CD14-positive monocyte (primary cell): Measurements from ENCODE around the gene TREM2. TPM values are rescaled to one million over a fixed set of nuclear protein-coding genes. Genes with fewer than 3 reads are reported as not detected.

Source experiments
- DNase-seq, 3 donors: peaks; one replicate each; pipeline ENCODE4 v3.0.0-alpha.2; 2011 to 2022
- H2AFZ ChIP-seq: 2 replicates; pipeline ENCODE4 v1.6.0; 2012; ENCODE audit warnings: mild to moderate bottlenecking, low read depth, low read length, inconsistent platforms; ENCODE audit not compliant: insufficient read depth, poor library complexity, severe bottlenecking
- H3K27ac ChIP-seq, 2 donors: 1 replicate in 1 of 2; 2 replicates in 1 of 2; pipeline ENCODE4 v1.5.1; 2012 to 2013; ENCODE audit warnings: low read length in 2 of 2, control low read depth in 1 of 2, inconsistent platforms in 1 of 2, low read depth in 1 of 2, mild to moderate bottlenecking in 1 of 2
- H3K27me3 ChIP-seq, 2 donors: one replicate each; pipeline versions ENCODE4 v1.6.0 to v1.6.1; 2011 to 2013; ENCODE audit warnings: low read length in 2 of 2; ENCODE audit not compliant: control insufficient read depth in 2 of 2, insufficient read depth in 2 of 2
- H3K36me3 ChIP-seq, 2 donors: replicated peaks in 1 of 2; 1 replicate in 1 of 2; 2 replicates in 1 of 2; pipeline versions ENCODE4 v1.5.1 to v1.6.1; 2012 to 2013; ENCODE audit warnings: low read length in 2 of 2, control low read depth in 1 of 2, inconsistent platforms in 1 of 2, mild to moderate bottlenecking in 1 of 2; ENCODE audit not compliant: insufficient read depth in 2 of 2, control insufficient read depth in 1 of 2
- H3K4me1 ChIP-seq, 2 donors: 1 replicate in 1 of 2; 2 replicates in 1 of 2; pipeline versions ENCODE4 v1.5.1 to v1.6.1; 2012 to 2013; ENCODE audit warnings: low read length in 2 of 2, control low read depth in 1 of 2, inconsistent platforms in 1 of 2, mild to moderate bottlenecking in 1 of 2, moderate library complexity in 1 of 2; ENCODE audit not compliant: insufficient read depth in 2 of 2, control insufficient read depth in 1 of 2
- H3K4me2 ChIP-seq: replicated peaks from 2 replicates; pipeline ENCODE3; 2012; ENCODE audit warnings: low read length, moderate library complexity, mild to moderate bottlenecking; ENCODE audit not compliant: poor library complexity, severe bottlenecking; ENCODE audit errors: extremely low read depth
- H3K4me3 ChIP-seq, 3 experiments: fragments of 200-600 bp in 1 of 3; sonication (generic) in 1 of 3; replicated peaks in 1 of 3; 1 replicate in 2 of 3; 2 replicates in 1 of 3; pipeline ENCODE4 v1.5.1; 2011 to 2013; ENCODE audit warnings: low read length in 3 of 3, mild to moderate bottlenecking in 3 of 3, control low read depth in 2 of 3, low read depth in 2 of 3, inconsistent platforms in 1 of 3, moderate library complexity in 1 of 3
- H3K79me2 ChIP-seq: 2 replicates; pipeline ENCODE4 v1.6.0; 2012; ENCODE audit warnings: mild to moderate bottlenecking, control low read depth, inconsistent platforms, low read length, moderate library complexity; ENCODE audit not compliant: insufficient read depth
- H3K9ac ChIP-seq: 2 replicates; pipeline ENCODE4 v1.6.0; 2017; ENCODE audit warnings: low read length, mild to moderate bottlenecking; ENCODE audit not compliant: insufficient read depth, poor library complexity, severe bottlenecking
- H3K9me3 ChIP-seq, 2 donors: replicated peaks in 1 of 2; 1 replicate in 1 of 2; 2 replicates in 1 of 2; pipeline versions ENCODE4 v1.5.1 to v1.6.1; 2012 to 2013; ENCODE audit warnings: low read length in 2 of 2, control low read depth in 1 of 2; ENCODE audit not compliant: control insufficient read depth in 1 of 2, insufficient read depth in 1 of 2
- H4K20me1 ChIP-seq: 2 replicates; pipeline ENCODE4 v1.6.0; 2012; ENCODE audit warnings: mild to moderate bottlenecking, low read length, control low read depth, moderate library complexity; ENCODE audit not compliant: insufficient read depth
- H3K27ac Mint-ChIP-seq, 7 donors: one replicate each; pipeline ENCODE4 v1.8.0; 2020; ENCODE audit warnings: mild to moderate bottlenecking in 7 of 7, mixed read lengths in 7 of 7, moderate library complexity in 6 of 7, inconsistent platforms in 2 of 7
- H3K27me3 Mint-ChIP-seq, 3 donors: one replicate each; pipeline ENCODE4 v1.8.0; 2021 to 2022; ENCODE audit warnings: low read depth in 3 of 3, mild to moderate bottlenecking in 3 of 3, mixed read lengths in 3 of 3, moderate library complexity in 3 of 3, inconsistent platforms in 1 of 3
- H3K36me3 Mint-ChIP-seq, 2 donors: one replicate each; pipeline ENCODE4 v1.8.0; 2020; ENCODE audit warnings: mixed read lengths in 2 of 2, inconsistent platforms in 1 of 2, mild to moderate bottlenecking in 1 of 2
- H3K4me1 Mint-ChIP-seq: one replicate; pipeline ENCODE4 v1.8.0; 2020; ENCODE audit warnings: mild to moderate bottlenecking, mixed read lengths
- H3K4me3 Mint-ChIP-seq, 2 donors: one replicate each; pipeline ENCODE4 v1.8.0; 2020; ENCODE audit warnings: mild to moderate bottlenecking in 2 of 2, mixed read lengths in 2 of 2, moderate library complexity in 1 of 2
- H3K9me3 Mint-ChIP-seq, 7 donors: one replicate each; pipeline ENCODE4 v1.8.0; 2020 to 2022; ENCODE audit warnings: mixed read lengths in 7 of 7, mild to moderate bottlenecking in 6 of 7, moderate library complexity in 6 of 7, inconsistent platforms in 2 of 7
- CTCF ChIP-seq: fragments of 200-600 bp; IDR thresholded peaks from one replicate; pipeline ENCODE4 v1.8.0; 2022; ENCODE audit warnings: antibody characterized with exemption, mild to moderate bottlenecking
- WGBS: methylation state at CpG from one replicate; pipeline ENCODE4 v1.1.5; 2013; ENCODE audit warnings: missing lambda C conversion rate; ENCODE audit not compliant: insufficient coverage; 5-methylcytosine and 5-hydroxymethylcytosine counted together
- intact Hi-C, 2 donors: fragments of 100-400 bp; cut with micrococcal nuclease; formaldehyde crosslinking; loops; one replicate each; pipeline versions ENCODE4 v1.15.0 to v1.15.1; 2023
- polyA plus RNA-seq, 3 donors: library from polyadenylated mRNA; depleted of rRNA in 1 of 3; unstranded in 2 of 3; stranded (reverse) in 1 of 3; fragments of 300-500 nt in 2 of 3; fragments of >200 nt in 1 of 3; fragmentation: Illumina TruSeq in 2 of 3; gene quantifications; 1 replicate in 2 of 3; 2 replicates in 1 of 3; pipeline ENCODE4 v1.2.3, GENCODE V29; 2012 to 2021

TREM2 gene
- polyA plus RNA-seq, 3 donors: 0.54 to 0.78 (median 0.56) TPM

- Histone ChIP-seq H3K79me2 (no peaks in the 10 kb centered on the region), H3K9ac (no peak overlapping the region), H3K27ac (no peak overlapping the region), H3K4me2 (no peak overlapping the region), H3K4me1 (no peaks in the 10 kb centered on the region), H3K36me3 (no peaks in the 10 kb centered on the region), H3K9me3 (no peaks in the 10 kb centered on the region), H3K4me3 (no peak overlapping the region), H4K20me1 (no peaks in the 10 kb centered on the region), H3K27me3 (no peaks in the 10 kb centered on the region), H2AFZ (no peak overlapping the region)
- no peak for TF ChIP-seq CTCF
- H3K27ac Mint-ChIP-seq: no peak overlapping the region
- no peaks in the 10 kb centered on the region for H3K27me3 Mint-ChIP-seq
- no peak overlapping the region for H3K4me3 Mint-ChIP-seq
- H3K4me1 Mint-ChIP-seq: no peaks in the 10 kb centered on the region
- H3K9me3 Mint-ChIP-seq: no peaks in the 10 kb centered on the region
- peaks cover 0 to 14% of the 10 kb centered on the region in 2 donors for H3K36me3 Mint-ChIP-seq
- intact Hi-C loops: no loop called here
- no peak for DNase-seq
Observed at GRCh38 chr6:41136911-41137310, 26.0 kb downstream of the TREM2 start.

- no CpG with 5 or more reads among the region's 3 CpGs for WGBS
Observed at GRCh38 chr6:41135062-41135832, 27.7 kb downstream of the TREM2 start.

More at GRCh38 chr6:41135062-41135832, 27.7 kb downstream of the TREM2 start:
- Mint-ChIP-seq H3K4me3 (no peak overlapping the region), H3K36me3 (peaks cover 0 to 12% of the 10 kb centered on the region in 2 donors), H3K27me3 (peaks cover 0 to 1% (median 0%) of the 10 kb centered on the region in 3 donors), H3K4me1 (no peaks in the 10 kb centered on the region), H3K27ac (no peak overlapping the region), H3K9me3 (no peaks in the 10 kb centered on the region)
- TF ChIP-seq CTCF: no peak
- Histone ChIP-seq H3K4me3 (no peak overlapping the region), H3K27ac (no peak overlapping the region), H3K9me3 (no peaks in the 10 kb centered on the region), H2AFZ (no peak overlapping the region), H4K20me1 (no peaks in the 10 kb centered on the region), H3K4me2 (no peak overlapping the region), H3K27me3 (no peaks in the 10 kb centered on the region), H3K4me1 (no peaks in the 10 kb centered on the region), H3K36me3 (no peaks in the 10 kb centered on the region), H3K9ac (no peak overlapping the region), H3K79me2 (no peaks in the 10 kb centered on the region)
- intact Hi-C loops: no loop called here
- DNase-seq: no peak
